Measurements from ENCODE around the gene DNAH1. TPM values are rescaled to one million over a fixed set of nuclear protein-coding genes. Genes with fewer than 3 reads are reported as not detected.

The DNAH1 gene
- total RNA-seq, 1 donor from 2014 or later = 8.9 TPM

DNA sequence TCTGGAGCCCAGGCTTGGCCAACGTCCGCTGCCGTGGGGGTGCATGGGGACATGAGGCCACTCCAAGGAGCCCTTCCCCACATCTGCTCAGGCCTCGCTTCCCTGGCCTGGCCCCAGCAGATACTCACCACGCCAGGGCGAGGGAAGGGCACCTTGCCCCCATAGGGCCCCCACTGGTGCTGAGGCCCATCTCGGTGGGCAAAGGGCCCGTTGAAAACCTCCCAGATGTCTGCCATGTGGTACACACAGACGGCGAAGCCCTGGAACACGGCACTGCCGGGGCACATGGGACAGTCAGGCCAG is 124.1 kb downstream of the DNAH1 start:
- no peak overlapping the region for H3K27ac Mint-ChIP-seq (ENCODE audit: unreplicated experiment)
- TF ChIP-seq, protein P1, sequence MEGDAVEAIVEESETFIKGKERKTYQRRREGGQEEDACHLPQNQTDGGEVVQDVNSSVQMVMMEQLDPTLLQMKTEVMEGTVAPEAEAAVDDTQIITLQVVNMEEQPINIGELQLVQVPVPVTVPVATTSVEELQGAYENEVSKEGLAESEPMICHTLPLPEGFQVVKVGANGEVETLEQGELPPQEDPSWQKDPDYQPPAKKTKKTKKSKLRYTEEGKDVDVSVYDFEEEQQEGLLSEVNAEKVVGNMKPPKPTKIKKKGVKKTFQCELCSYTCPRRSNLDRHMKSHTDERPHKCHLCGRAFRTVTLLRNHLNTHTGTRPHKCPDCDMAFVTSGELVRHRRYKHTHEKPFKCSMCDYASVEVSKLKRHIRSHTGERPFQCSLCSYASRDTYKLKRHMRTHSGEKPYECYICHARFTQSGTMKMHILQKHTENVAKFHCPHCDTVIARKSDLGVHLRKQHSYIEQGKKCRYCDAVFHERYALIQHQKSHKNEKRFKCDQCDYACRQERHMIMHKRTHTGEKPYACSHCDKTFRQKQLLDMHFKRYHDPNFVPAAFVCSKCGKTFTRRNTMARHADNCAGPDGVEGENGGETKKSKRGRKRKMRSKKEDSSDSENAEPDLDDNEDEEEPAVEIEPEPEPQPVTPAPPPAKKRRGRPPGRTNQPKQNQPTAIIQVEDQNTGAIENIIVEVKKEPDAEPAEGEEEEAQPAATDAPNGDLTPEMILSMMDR (IDR thresholded peaks at IDR 0.05; ENCODE audit: partially characterized antibody, unreplicated experiment) = no peak
- DNase-seq = no peak
- peaks cover 5% of the 10 kb centered on the region for H3K4me1 Mint-ChIP-seq (ENCODE audit: low read depth, unreplicated experiment)
- H3K27me3 Mint-ChIP-seq (ENCODE audit: unreplicated experiment) = peaks cover 1% of the 10 kb centered on the region
- H3K4me3 Mint-ChIP-seq (ENCODE audit: unreplicated experiment) = no peak overlapping the region
- no peaks in the 10 kb centered on the region for H3K9me3 Mint-ChIP-seq (ENCODE audit: unreplicated experiment)
- no peaks in the 10 kb centered on the region for H3K36me3 Mint-ChIP-seq (ENCODE audit: unreplicated experiment)

DNA sequence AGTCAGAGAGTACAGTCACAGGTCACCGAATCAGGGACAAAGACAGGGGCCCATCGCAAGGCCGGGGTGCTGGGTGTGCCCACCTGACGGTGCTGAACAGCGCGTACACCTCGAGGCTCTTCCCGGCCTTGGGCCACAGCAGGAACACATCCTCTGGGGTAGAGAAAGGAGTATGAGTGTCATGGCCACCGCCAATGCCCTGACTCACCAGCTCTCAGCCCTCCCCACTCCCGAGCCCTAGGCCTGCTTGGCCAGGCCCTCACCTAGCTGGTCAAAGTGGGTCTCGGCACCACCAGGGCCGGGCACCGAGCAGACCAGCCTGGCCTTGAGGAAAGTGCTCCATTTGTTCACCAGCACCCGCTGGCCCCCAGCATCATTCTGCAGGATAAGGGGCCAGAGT is 124.6 kb downstream of the DNAH1 start:
- TF ChIP-seq, protein P1 (IDR thresholded peaks at IDR 0.05; ENCODE audit: partially characterized antibody, unreplicated experiment) = no peak
- Mint-ChIP-seq H3K36me3 (ENCODE audit: unreplicated experiment) (no peaks in the 10 kb centered on the region), H3K9me3 (ENCODE audit: unreplicated experiment) (no peaks in the 10 kb centered on the region), H3K4me3 (ENCODE audit: unreplicated experiment) (no peak overlapping the region), H3K27me3 (ENCODE audit: unreplicated experiment) (peaks cover 1% of the 10 kb centered on the region), H3K27ac (ENCODE audit: unreplicated experiment) (no peak overlapping the region), H3K4me1 (ENCODE audit: low read depth, unreplicated experiment) (peaks cover 5% of the 10 kb centered on the region)
- no peak for DNase-seq

DNA sequence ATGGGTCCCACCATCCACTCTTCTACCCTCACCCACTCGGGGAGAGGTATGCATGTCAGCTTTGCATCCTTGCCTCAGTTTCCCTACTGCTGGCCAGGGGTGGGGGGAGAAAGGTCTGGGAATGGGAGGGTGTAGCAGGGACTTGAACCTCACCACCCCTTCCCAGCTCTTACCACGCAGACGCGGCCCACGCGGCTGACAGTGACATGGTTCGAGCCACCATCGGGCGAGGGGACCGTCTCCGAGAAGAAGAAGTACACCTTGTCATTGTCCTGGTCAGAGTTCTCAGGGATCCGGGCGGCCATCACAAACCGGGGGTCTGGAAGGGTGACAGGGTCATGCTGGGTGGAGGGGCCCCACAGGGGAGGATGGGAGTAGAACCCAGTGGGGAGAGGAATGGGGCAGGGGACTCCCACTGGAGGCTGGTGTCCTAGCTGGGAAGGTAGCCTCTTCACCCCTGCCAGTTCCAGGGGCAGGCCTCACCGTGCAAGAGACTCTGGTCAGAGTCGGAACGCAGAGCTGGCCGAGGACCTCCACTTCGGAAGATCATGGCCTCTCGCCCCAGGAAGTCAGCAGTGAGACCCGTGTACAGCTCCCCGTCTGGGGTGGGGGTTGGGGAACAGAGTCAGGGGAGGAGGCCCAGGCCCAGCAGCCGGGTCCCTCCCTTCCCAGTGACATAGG is 125.1 kb downstream of the DNAH1 start:
- TF ChIP-seq, protein P1 (IDR thresholded peaks at IDR 0.05; ENCODE audit: partially characterized antibody, unreplicated experiment) = no peak
- peaks cover 1% of the 10 kb centered on the region for H3K27me3 Mint-ChIP-seq (ENCODE audit: unreplicated experiment)
- DNase-seq = no peak
- H3K4me3 Mint-ChIP-seq (ENCODE audit: unreplicated experiment) = no peak overlapping the region
- peaks cover 5% of the 10 kb centered on the region for H3K4me1 Mint-ChIP-seq (ENCODE audit: low read depth, unreplicated experiment)
- no peaks in the 10 kb centered on the region for H3K9me3 Mint-ChIP-seq (ENCODE audit: unreplicated experiment)
- no peaks in the 10 kb centered on the region for H3K36me3 Mint-ChIP-seq (ENCODE audit: unreplicated experiment)
- no peak overlapping the region for H3K27ac Mint-ChIP-seq (ENCODE audit: unreplicated experiment)

DNA sequence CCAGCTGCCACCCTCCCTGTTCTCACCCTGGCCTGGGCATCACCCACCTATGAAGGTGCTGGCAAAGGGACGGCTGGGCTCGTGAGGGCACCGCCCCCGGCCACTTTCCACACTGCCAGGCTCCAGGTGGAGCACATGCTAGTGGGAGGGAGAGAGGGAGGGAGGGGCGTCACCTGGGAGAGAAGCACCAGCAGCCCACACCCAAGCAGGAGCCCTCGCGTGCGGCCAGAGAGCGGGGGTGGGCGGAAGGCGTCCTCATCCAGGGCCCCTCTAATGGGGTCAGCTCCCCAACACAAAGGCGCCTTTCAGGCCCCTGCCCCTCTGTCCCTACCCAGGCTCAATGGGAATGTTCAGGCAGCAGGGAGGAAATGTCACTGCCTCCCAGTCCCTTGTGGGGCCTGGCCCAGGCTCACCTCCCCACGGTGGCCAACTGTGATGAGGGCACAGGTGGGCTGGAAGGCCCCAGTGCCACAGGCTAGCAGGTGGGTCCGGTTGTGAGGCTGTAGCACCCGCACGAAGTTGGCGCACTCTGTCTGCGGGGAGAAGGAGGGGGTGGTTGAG is 125.7 kb downstream of the DNAH1 start:
- Mint-ChIP-seq H3K27me3 (ENCODE audit: unreplicated experiment) (peaks cover 1% of the 10 kb centered on the region), H3K27ac (ENCODE audit: unreplicated experiment) (no peak overlapping the region), H3K4me3 (ENCODE audit: unreplicated experiment) (no peak overlapping the region), H3K4me1 (ENCODE audit: low read depth, unreplicated experiment) (peaks cover 5% of the 10 kb centered on the region), H3K36me3 (ENCODE audit: unreplicated experiment) (no peaks in the 10 kb centered on the region), H3K9me3 (ENCODE audit: unreplicated experiment) (no peaks in the 10 kb centered on the region)
- TF ChIP-seq, protein P1 (IDR thresholded peaks at IDR 0.05; ENCODE audit: partially characterized antibody, unreplicated experiment) = no peak
- DNase-seq = no peak

DNA sequence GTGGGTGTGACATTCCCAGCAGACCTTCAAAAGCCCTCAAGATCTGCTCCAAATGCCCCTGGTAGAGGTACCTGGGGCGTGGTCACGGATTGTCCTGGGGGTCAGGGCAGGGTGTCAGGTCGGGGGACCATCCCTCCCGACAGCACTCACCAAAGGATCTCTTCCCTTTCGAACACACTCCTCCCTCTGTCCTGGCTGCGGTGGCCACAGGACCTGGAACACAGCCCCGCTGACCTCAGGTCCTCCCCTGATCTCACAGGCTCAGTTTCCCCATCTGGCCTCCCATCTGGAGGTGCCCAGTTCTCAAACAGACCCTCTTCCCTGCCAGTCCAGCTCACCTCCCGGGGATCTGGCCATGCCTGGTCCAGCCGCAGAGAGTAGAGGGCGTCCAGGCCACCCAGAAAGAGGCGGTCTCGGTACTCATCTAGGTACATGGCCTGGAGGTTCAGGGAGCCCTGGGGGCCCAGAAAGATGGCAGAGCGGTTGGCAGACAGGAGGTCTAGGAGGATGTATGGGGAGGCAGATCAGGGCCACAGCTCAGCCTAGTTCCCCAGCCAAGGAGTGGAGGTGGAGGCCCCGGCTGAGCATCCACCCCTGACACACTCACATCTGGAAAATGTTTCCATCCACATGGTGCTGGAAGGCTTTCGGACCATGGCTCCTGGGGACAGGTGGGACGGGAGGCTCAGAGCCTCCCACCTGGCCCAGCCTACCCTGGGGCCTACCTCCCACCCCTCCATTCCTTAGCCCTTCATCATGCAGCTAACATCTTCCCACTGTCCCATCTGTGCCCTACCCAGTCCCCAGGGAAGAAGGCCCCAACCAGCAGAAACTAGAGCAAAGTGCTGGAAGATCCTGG is 126.5 kb downstream of the DNAH1 start:
- Mint-ChIP-seq H3K9me3 (ENCODE audit: unreplicated experiment) (no peaks in the 10 kb centered on the region), H3K4me1 (ENCODE audit: low read depth, unreplicated experiment) (peaks cover 5% of the 10 kb centered on the region), H3K27ac (ENCODE audit: unreplicated experiment) (no peak overlapping the region), H3K4me3 (ENCODE audit: unreplicated experiment) (no peak overlapping the region), H3K27me3 (ENCODE audit: unreplicated experiment) (peaks cover 1% of the 10 kb centered on the region), H3K36me3 (ENCODE audit: unreplicated experiment) (no peaks in the 10 kb centered on the region)
- TF ChIP-seq, protein P1 (IDR thresholded peaks at IDR 0.05; ENCODE audit: partially characterized antibody, unreplicated experiment) = no peak
- DNase-seq = no peak

Measured in glutamatergic neuron (in vitro differentiated cells).